Measurements from ENCODE around the gene ZNF423.

The ZNF423 gene

GRCh38 chr16:49821614-49822282, 34.2 kb downstream of the ZNF423 start:
- no peak for DNase-seq

- no peak for DNase-seq
Measured at GRCh38 chr16:49821156-49821555, 34.8 kb downstream of the ZNF423 start.

- no peak for DNase-seq
Measured at GRCh38 chr16:49817754-49818507, 38.0 kb downstream of the ZNF423 start.

- DNase-seq: no peak
Measured at GRCh38 chr16:49816875-49817274, 39.0 kb downstream of the ZNF423 start.

GRCh38 chr16:49811644-49812334, 44.1 kb downstream of the ZNF423 start:
- DNase-seq: no peak

- no peak for DNase-seq
Measured at GRCh38 chr16:49810831-49811230, 45.1 kb downstream of the ZNF423 start.

- DNase-seq: no peak
Measured at GRCh38 chr16:49809561-49809960, 46.4 kb downstream of the ZNF423 start.

- no peak for DNase-seq
Measured at GRCh38 chr16:49809062-49809461, 46.9 kb downstream of the ZNF423 start.

GRCh38 chr16:49806446-49806845, 49.5 kb downstream of the ZNF423 start:
- peak; percentile 89 for DNase-seq

GRCh38 chr16:49801290-49801689, 54.6 kb downstream of the ZNF423 start:
- DNase-seq: no peak

- no peak for DNase-seq
Measured at GRCh38 chr16:49800876-49801275, 55.0 kb downstream of the ZNF423 start.

- no peak for DNase-seq
Measured at GRCh38 chr16:49800441-49800840, 55.5 kb downstream of the ZNF423 start.

- peak; percentile 13 for DNase-seq
Measured at GRCh38 chr16:49799172-49799571, 56.7 kb downstream of the ZNF423 start.

GRCh38 chr16:49795513-49795912, 60.4 kb downstream of the ZNF423 start:
- DNase-seq: no peak

GRCh38 chr16:49793244-49793643, 62.7 kb downstream of the ZNF423 start:
- no peak for DNase-seq

GRCh38 chr16:49789616-49790015, 66.3 kb downstream of the ZNF423 start:
- peak; percentile 11 for DNase-seq

- DNase-seq: peak; percentile 82
Measured at GRCh38 chr16:49788986-49789385, 66.9 kb downstream of the ZNF423 start.

GRCh38 chr16:49788572-49788971, 67.3 kb downstream of the ZNF423 start:
- DNase-seq: peak; percentile 9

GRCh38 chr16:49786926-49787557, 68.9 kb downstream of the ZNF423 start:
- DNase-seq: no peak

GRCh38 chr16:49785970-49786369, 69.9 kb downstream of the ZNF423 start:
- DNase-seq: no peak

GRCh38 chr16:49782405-49782804, 73.5 kb downstream of the ZNF423 start:
- DNase-seq: no peak

- no peak for DNase-seq
Measured at GRCh38 chr16:49781401-49781800, 74.5 kb downstream of the ZNF423 start.

- no peak for DNase-seq
Measured at GRCh38 chr16:49780433-49780832, 75.5 kb downstream of the ZNF423 start.
